Right atrium auricular region (tissue), 2 donors: ENCODE results near the gene OR5C1. TPM values are rescaled to one million over a fixed set of nuclear protein-coding genes. Genes with fewer than 3 reads are reported as not detected.

Experiments used
- DNase-seq: peaks from one replicate; pipeline ENCODE4 v3.0.0-alpha.2; 2019; ENCODE audit warnings: low spot score
- H3K27ac ChIP-seq, 2 donors: fragments of 200-600 bp; sonication (generic); 1 replicate in 1 of 2; 2 replicates in 1 of 2; pipeline ENCODE4 v1.5.1; 2016 to 2019
- H3K27me3 ChIP-seq, 2 donors: fragments of 200-600 bp; sonication (generic); one replicate each; pipeline versions ENCODE4 v1.5.1 to v1.6.0; 2017 to 2019
- H3K36me3 ChIP-seq: fragments of 200-600 bp; sonication (generic); one replicate; pipeline ENCODE4 v1.5.1; 2016
- H3K4me1 ChIP-seq, 2 donors: fragments of 200-600 bp; sonication (generic); one replicate each; pipeline versions ENCODE4 v1.5.1 to v1.6.0; 2017 to 2019
- H3K4me3 ChIP-seq, 2 donors: fragments of 200-600 bp; sonication (generic); 1 replicate in 1 of 2; 2 replicates in 1 of 2; pipeline ENCODE4 v1.5.1; 2017 to 2019; ENCODE audit warnings: mild to moderate bottlenecking in 1 of 2, moderate library complexity in 1 of 2
- H3K9me3 ChIP-seq, 2 donors: fragments of 200-600 bp; sonication (generic); one replicate each; pipeline ENCODE4 v1.5.1; 2019
- CTCF ChIP-seq, 2 donors: fragments of 200-600 bp; sonication (generic); IDR thresholded peaks; one replicate each; pipeline ENCODE4 v1.5.1; 2019; ENCODE audit warnings: antibody characterized with exemption in 2 of 2
- total RNA-seq, 2 donors: library from RNA; depleted of rRNA; stranded (reverse); fragments of >200 nt; gene quantifications; one replicate each; pipeline ENCODE4 v1.1.0, GENCODE V29; 2016

OR5C1 gene
- total RNA-seq, 2 donors from 2014 or later: not detected

DNA sequence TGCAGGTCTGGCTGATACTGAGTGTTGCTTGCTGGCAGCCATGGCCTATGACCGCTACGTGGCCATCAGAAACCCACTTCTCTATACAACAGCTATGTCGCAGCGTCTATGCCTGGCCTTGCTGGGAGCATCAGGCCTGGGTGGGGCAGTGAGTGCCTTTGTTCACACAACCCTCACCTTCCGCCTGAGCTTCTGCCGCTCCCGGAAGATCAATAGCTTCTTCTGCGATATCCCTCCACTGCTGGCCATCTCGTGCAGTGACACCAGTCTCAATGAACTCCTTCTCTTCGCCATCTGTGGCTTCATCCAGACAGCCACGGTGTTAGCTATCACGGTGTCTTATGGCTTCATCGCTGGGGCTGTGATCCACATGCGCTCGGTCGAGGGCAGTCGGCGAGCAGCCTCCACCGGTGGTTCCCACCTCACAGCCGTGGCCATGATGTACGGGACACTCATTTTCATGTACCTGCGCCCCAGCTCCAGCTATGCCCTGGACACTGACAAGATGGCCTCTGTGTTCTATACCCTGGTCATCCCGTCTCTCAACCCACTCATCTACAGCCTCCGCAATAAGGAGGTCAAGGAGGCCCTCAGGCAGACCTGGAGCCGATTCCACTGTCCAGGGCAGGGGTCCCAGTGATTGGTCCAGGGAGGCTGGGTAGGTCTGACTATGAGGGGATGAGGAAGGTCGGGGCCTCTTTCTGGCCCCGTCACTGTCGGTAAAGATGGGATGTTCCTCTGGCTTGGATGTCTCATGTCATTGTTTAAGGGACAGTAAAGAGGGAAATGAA lies 718 bp downstream of the OR5C1 start:
- no peak overlapping the region for H3K27ac ChIP-seq
- H3K4me3 ChIP-seq: no peak overlapping the region
- H3K36me3 ChIP-seq: no peaks in the 10 kb centered on the region
- H3K9me3 ChIP-seq: no peaks in the 10 kb centered on the region
- no peak for TF ChIP-seq CTCF (IDR thresholded peaks at IDR 0.05)
- DNase-seq: peak; percentile 49
- H3K4me1 ChIP-seq: no peaks in the 10 kb centered on the region
- H3K27me3 ChIP-seq: no peaks in the 10 kb centered on the region

- TF ChIP-seq CTCF (IDR thresholded peaks at IDR 0.05): no peak
- no peak overlapping the region for H3K4me3 ChIP-seq
- no peak for DNase-seq
- no peaks in the 10 kb centered on the region for H3K36me3 ChIP-seq
- H3K27me3 ChIP-seq: no peaks in the 10 kb centered on the region
- no peaks in the 10 kb centered on the region for H3K4me1 ChIP-seq
- H3K9me3 ChIP-seq: no peaks in the 10 kb centered on the region
- H3K27ac ChIP-seq: no peak overlapping the region
Observed at GRCh38 chr9:122791872-122792669, 3.3 kb downstream of the OR5C1 start.

GRCh38 chr9:122797316-122798063 lies 8.8 kb downstream of the OR5C1 start:
- no peaks in the 10 kb centered on the region for H3K36me3 ChIP-seq
- no peak for TF ChIP-seq CTCF (IDR thresholded peaks at IDR 0.05)
- H3K4me3 ChIP-seq: no peak overlapping the region
- peak; percentile 11 for DNase-seq
- H3K27ac ChIP-seq: no peak overlapping the region
- H3K4me1 ChIP-seq: no peaks in the 10 kb centered on the region
- no peaks in the 10 kb centered on the region for H3K9me3 ChIP-seq
- H3K27me3 ChIP-seq: no peaks in the 10 kb centered on the region

GRCh38 chr9:122800066-122801060 lies 11.6 kb downstream of the OR5C1 start, which contains the start of gene OR1K1:
Gene OR1K1 (plus strand): TSS chr9:122800123. CDS start chr9:122800123, 0 bp downstream.
- DNase-seq: no peak
- Histone ChIP-seq H3K4me1 (no peaks in the 10 kb centered on the region), H3K4me3 (no peak within 1 kb of the TSS), H3K27me3 (no peaks in the 10 kb centered on the region), H3K36me3 (no peaks in the 10 kb centered on the region), H3K27ac (no peak within 1 kb of the TSS), H3K9me3 (no peaks in the 10 kb centered on the region)
- no peak for TF ChIP-seq CTCF (IDR thresholded peaks at IDR 0.05)

- no peaks in the 10 kb centered on the region for H3K27me3 ChIP-seq
- no peaks in the 10 kb centered on the region for H3K4me1 ChIP-seq
- H3K36me3 ChIP-seq: no peaks in the 10 kb centered on the region
- no peak overlapping the region for H3K27ac ChIP-seq
- DNase-seq: no peak
- H3K4me3 ChIP-seq: no peak overlapping the region
- no peaks in the 10 kb centered on the region for H3K9me3 ChIP-seq
- TF ChIP-seq CTCF (IDR thresholded peaks at IDR 0.05): no peak
Observed at GRCh38 chr9:122806661-122807060, 17.9 kb downstream of the OR5C1 start.
